DMS153 treated with DMSO at 0.1 percent for 48 hours (cell line): ENCODE results near the gene SRRD.
"Not testable (repeated sequence)": the region's sequence is repeated elsewhere in the genome, so short reads cannot be mapped to it uniquely, and the experiment has no call there.

Experiments
- DNase-seq: peaks from one replicate; lab custom pipeline; 2025; ENCODE audit not compliant: unreplicated experiment; lab: John Stamatoyannopoulos, UW

SRRD gene, protein sequence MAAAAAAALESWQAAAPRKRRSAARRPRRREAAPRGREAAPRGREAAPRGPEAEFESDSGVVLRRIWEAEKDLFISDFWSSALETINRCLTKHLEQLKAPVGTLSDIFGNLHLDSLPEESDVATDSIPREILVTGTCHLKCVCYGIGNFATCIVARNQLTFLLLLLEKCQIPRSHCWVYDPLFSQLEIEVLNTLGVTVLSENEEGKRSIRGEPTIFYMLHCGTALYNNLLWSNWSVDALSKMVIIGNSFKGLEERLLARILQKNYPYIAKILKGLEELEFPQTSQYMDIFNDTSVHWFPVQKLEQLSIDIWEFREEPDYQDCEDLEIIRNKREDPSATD

DNA sequence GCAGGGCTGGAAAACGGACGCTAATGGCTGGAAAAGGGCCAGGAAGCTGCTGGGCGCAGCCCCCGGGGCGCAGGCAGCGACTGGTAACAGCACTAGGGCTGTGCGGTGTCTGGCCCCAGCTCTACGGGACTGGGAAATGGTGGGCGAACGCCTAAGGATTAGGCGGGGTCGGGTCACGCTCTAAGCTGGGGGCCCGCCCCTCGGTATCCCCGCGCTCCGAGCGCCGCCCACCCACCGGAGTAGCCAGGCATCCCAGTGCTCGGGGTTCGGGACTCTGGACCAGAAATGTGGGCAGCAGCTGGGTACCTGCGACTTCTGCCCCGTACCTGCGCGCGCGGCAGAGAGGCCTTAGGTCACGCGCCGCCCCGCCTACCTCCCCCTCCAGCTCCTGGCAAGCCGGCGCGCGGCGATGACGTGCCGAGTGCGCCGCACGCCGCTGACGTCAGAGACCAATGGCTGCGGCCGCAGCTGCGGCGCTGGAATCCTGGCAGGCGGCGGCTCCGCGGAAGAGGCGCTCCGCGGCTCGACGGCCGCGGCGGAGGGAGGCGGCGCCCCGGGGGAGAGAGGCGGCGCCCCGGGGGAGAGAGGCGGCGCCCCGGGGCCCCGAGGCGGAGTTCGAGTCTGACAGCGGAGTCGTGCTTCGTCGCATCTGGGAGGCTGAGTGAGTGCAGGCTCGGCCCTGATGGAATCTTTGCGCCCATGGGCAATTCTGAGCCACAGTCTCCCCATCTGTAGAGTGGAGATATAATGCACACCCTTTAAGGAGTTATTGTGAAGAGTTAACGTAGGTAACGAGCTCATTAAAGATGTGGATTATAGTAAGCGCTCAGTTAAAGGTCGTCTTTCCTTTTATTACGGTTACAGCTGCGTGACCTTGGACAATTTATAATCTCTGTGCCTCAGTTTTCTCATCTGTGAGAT lies at the start of gene SRRD, which contains the start of gene HPS4:
Gene SRRD, plus strand, starts transcription at position 439 of the 921 bp plus-strand sequence. Its CDS starts 14 bp downstream, at position 453.
Gene HPS4, minus strand, starts transcription at position 345 of the 921 bp plus-strand sequence. CDS start 2,021 bp downstream, outside the sequence.
- DNase-seq, result peak; percentile 82

DNA sequence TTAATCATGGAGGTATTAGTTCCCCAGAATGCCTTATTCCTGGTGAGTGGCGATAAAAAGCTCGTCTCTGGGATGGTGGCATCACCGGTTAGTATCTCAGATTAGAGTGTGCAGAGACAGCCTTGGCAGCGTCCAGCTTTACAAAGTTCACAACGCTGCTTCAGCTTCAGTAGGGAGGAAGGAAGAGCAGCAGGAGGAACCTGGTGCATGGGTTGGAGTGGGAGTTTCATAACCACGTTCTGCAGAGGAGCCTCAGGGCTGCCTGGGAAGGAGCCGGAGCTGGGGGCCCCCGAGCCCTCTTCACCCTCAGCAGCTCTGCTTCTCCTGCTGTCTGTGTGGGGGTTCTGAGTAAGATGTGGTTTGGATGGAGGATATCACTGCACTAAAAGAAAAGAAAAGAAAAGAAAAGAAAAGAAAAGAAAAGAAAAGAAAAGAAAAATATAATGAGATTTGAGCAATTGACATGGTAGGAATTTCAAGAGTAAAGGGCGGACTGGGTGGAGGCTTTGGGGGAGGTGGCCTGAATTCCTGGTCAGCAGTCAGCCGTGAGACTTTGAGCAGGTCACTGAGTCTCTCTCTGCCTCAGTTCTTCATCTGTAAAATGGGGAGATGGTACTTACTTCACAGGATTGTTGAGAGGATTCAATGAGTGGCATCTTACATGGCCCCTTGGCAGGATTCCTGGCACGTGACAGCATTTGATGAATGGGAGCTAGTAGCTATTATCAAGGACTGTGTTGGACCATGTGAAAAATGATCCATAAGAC lies 48.2 kb upstream of the SRRD start:
- DNase-seq, result no peak

- no peak for DNase-seq
Observed at GRCh38 chr22:26436903-26437515, 46.7 kb upstream of the SRRD start.

DNA sequence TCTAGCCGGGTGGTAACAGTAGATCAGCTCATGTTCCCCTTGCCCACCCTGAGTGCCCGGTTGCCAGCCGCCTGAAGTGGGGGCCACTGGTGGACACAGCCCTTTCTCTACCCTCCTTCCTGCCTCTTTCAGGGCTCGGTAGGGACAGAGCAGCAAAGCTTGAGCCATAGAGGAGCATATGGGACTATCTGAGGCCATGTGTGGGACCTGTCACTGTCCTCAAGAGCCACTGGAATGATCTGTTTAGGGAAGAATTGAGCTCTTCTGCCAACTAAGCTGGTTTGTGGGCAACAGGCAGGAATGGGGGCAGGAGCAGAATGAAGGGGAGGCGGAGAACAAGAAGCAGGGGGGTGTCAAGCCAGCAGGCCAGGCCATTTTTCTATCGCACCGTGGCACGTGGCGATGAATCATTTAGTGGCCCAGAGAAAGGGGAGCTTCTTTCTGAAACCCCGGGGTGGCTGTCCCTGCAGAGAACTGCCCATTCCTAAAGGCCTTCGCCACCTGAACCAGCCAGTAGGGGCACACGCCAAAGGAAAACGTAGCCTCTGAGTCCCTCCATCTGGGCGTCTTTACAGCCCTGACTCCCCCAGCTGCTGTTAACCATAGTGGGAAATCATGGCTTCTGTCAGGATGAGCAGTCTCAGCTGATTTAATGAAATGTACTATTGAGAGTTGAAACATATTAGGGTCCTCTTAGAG lies 45.8 kb upstream of the SRRD start:
- no peak for DNase-seq

GRCh38 chr22:26438776-26439175 lies 44.9 kb upstream of the SRRD start:
- DNase-seq, result not testable (repeated sequence)

DNA sequence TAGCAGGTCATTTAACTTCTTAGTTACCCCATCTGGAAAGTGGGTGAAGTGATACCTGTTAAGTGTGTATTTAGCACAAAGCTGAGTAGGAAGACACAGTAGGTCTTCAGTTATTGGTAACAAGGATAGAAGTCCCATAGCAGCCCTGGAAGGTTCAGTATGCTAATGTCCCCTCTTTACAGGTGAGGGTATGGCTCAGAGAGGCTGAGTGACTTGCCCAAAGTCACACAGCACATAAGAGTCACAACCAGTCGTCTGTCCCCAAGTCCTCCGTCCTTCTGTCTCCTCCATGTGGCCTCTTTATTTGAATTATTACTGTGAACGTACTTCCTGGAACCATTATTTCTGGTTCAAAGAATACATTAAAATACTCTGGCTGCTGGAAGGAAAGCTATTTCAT lies 44.1 kb upstream of the SRRD start:
- no peak for DNase-seq

DNA sequence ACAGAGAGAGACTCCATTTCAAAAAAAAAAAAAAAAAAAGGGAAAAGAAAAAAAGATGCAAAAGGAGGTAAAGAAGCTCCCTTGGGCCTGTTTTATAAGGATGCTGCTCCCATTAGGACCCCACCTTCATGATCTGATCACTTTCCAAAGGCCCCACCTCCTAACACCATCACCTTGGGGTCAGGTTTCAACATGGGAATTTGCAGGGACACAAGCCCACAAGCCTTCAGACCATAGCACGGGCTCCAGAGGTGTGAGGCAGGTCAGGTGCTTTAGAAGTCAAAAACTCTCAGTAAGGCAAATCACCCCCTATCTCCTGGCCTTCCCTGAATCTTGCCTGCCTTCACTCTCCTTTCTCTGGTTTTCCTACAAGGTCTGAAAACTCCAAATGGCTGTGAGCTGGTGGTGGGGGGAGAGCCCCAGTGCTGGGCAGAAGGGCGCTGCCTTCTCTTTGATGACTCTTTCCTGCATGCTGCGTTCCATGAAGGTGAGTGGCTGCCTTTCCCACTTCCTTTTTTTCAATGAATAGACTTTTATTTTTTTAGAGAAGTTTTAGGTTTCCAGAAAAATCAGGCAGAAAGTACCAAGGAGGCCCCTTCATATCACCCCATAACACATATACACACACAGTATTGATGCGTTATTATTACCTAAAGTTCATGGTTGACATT lies 41.5 kb upstream of the SRRD start:
- no peak for DNase-seq

- DNase-seq, result no peak
Observed at GRCh38 chr22:26443901-26444690, 39.6 kb upstream of the SRRD start.

- peak; percentile 12 for DNase-seq
Observed at GRCh38 chr22:26444777-26445176, 38.9 kb upstream of the SRRD start.

- no peak for DNase-seq
Observed at GRCh38 chr22:26445577-26446275, 38.0 kb upstream of the SRRD start.

GRCh38 chr22:26446808-26447515 lies 36.7 kb upstream of the SRRD start:
- DNase-seq, result no peak

DNA sequence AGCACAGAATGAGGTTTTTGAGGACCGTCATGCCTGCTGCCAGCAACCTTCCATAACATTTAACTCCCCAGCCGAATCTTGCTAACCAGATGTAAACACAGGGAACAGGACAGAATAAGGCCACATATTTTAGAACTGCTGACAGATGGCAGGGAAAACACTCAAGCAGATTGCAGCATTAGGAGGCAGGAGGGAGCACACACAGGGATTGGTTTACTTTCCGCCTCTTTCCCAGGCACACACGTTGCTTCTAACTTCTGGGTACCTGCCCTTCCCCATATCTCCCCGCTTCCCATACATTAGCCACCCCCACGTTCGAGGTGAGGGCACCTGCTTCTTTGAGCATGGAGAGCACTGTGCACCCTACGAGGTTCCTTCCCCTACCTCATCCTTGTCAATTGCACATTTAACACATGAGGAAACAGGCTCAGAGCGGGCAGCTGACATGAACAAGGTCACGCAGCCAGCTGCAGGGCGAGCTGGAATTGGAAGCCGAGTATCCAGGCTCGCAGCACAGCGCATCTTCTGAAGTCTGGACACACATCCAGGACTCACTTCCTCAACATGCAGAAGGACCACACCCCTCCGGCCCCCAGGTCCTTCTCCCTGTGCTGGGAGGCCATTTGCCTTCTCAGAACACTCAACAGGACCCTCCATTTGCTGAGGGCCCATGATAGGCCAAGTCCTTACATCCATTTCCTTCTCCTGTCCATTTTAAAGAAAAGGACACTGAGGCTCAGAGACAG lies 35.9 kb upstream of the SRRD start:
- no peak for DNase-seq

DNA sequence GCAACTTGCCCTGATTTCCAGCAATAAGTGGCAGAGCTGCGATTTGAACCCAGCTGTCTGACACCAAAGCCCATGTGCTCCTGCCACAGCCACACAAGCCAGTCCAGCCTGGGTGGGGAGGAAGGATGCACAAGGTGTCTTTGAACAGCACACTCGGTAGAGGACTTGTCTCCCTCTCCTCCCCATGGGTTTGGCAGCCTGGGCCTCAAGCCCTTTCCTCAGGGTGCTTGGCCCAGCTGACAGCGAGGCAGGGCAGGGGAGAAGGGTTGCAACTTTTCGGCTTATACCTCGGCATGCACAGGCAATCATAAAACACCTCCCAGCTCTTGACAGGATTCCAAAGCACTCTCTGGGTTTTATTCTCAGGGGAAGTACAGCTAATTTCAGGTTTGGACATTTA lies 35.3 kb upstream of the SRRD start:
- no peak for DNase-seq

DNA sequence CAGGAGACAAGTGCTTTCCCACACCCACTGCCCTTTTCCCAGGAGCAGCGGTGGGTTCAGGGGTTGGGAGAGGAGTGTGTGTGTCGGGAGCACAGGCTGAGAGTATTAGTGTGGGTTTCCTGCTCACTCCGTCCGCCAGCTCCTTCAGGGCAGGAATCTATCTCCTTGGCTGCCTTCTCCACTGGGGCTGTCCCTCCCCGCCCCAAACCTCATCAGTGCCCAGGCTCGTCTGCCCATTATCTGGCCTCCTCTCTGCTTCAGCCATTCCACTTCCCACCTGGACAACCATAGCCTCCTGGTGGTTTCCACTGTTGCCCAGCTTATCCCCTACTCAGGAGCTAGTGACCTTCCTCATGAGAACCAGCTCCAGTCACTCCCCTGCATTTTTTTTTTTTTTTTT lies 34.7 kb upstream of the SRRD start:
- no peak for DNase-seq

- DNase-seq, result no peak
Observed at GRCh38 chr22:26450453-26451185, 33.1 kb upstream of the SRRD start.
